Fibroblast of peridontal ligament (primary cell): ENCODE measurements around the gene HOXC13.

Experiments
- DNase-seq: peaks from one replicate; pipeline ENCODE4 v3.0.0-alpha.2; 2010; ENCODE audit errors: extremely low read depth

Gene HOXC13

DNA sequence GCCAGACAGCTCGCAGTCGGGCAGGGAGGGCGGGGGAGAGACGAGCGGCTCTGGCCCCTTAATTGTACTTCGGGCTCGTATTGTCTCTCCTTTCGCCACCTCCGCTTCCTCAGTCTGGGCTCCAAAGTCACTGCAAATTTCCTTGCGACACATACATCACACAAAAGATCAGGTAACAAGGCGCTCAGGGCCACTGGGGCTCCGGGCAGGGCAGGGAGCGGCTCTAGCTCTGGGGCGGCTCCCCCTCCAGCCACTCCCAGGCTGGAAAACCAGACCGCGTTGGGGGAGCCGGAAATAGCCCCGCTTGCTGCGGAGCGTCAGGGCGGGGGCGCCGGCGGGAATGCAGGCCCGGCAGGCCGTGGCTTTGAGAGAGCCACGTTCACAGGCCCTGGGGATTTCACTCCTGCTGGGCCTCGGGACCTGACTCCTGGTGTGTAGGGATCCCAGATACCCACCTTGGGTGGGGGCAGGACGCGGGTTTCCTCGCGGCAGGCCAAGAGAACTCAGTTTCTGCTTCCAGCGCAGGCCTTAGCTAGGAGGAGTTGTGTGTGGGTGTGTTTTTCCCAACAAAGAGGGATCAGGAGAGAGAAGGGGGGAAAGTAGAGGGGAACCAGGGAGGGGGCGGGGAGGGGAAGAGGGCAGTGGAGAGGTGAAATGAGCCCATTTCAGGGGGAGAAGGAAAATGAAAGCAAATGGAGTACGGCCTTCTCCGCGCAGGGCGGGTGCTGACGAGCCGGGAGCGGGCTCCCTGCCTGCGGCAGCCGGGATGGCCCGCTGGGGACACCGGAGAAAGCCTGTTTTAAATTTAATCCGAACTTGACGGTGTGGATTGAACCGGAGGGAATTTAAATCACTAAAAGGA lies 57.0 kb downstream of the HOXC13 start:
- DNase-seq, result no peak
